Measurements from ENCODE around the gene NEAT1.

The NEAT1 gene

DNA sequence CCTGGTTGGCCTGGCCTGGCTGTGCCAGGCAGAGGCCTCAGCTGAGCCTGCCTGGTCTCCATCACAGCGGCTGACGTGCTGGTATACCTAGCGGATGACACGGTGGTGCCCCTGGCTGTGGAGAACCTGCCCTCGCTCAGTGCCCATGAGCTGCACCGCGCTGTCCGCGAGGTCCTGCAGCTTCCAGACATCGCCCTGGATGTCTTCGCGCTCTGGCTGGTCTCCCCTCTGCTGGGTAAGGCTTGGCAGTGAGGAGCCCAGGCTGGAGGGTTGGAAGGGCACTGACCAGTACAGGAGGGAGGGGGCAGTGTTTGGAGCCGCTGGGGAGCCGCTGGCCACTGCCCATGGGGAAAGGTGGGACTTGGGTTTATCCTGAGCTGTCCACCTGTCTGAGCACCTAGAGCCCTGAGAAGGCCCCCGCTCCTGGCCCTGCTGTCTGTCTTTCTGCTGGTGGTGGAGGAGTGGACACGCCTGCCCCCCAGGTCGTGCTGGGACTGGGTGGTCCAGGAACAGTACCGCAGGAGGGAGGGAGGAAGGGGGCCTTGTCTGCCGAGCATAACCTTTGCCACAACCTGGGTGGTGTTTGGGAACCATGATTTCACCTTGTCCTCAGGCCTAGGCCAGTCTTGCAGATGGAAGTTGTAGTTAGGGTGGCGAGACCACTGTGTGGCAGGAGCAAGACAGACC, 33.2 kb upstream of the NEAT1 start:
- DNase-seq (ENCODE audit: low spot score), result no peak

DNA sequence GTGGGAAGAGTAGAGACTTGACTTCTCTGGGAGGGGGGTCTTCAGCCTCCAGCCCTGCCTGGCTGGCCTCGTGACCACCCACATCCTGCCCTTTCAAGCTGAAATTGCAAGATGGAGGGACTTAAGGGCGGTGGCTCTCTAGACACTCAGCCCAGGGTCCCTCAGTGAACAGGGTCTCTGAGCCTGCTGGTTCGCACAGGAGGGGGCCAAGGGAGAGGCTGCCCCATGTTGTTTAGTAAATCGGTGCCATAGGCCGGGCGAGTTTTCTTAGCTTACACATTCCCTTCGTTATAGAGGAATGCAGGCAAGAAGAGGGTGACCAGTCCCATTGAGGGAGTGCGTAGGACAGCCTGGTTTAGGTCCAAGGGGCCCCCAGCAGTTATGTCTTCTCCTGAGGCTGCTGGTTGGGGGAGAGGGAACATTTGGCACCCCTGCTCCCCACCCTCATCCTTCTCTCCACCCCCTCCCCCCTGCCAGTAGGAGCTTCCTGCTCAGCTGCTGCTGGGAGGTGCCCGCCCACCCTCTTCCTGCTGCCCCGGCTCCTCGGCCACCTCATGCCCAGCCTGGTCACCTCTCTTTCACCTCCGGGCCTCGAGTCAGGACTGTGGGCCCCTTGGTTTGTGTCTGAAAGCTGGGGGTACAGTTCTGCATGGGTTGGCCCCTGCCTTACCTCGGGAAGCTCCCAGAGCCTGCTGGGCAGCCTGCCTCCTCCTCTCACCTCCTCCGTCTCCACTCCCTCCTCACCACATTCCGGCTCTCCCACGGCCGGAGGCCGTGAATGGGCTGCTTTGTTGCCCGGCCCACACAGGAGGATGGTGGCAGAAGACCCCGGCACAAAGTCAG, 32.3 kb upstream of the NEAT1 start:
- no peak for DNase-seq (ENCODE audit: low spot score)

DNA sequence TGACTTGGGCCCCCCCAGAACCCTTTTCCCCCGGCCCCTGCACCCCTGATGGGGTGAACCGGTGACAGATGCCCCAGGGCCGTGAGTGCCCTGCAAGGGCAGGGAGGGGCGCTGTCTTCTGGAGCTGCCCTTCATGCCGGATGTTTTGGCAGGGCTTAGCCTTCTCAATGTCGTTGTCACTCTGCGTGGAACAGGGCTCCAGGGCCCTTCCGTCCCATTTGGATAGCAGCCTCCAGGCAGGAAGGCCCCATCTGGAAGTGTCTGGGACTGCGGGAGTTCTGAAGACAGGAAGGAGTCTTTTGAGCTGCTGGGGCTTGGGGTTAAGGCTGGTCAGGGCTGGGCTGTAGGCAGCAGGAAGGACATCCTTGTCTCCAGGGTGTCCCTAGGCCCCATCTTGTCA, 31.6 kb upstream of the NEAT1 start:
- DNase-seq (ENCODE audit: low spot score), result no peak

DNA sequence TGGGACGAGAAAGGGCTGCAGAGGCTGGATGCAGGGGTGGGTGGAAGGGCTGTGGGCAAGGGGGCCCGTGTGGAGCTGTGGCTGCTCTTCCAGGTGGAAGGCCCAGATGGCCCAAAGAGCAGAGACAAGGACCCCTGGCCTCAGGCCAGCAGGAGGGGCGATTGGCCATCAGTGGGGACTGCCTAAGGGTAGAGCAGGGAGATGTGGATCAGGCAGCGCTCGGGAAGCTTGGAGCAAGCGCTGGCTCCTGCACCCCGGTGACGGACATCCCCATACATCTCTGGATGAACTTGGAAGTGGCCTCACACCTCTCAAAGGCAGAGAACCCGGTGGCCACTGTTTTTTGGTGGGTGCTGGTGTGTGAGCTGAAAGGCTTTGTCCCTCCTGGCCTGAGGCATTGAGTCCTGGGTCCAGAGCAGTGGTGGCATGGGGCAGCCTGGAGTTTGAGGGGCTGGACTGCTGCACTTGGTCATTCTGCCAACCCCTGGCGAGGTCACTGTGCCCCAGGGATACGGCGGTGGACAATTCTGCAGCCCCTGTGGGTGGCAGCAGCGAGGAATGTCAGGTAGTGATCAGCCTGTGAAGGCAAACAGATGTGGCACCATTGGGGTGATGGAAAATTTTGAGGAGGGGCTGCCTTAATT, 30.3 kb upstream of the NEAT1 start:
- no peak for DNase-seq (ENCODE audit: low spot score)

DNA sequence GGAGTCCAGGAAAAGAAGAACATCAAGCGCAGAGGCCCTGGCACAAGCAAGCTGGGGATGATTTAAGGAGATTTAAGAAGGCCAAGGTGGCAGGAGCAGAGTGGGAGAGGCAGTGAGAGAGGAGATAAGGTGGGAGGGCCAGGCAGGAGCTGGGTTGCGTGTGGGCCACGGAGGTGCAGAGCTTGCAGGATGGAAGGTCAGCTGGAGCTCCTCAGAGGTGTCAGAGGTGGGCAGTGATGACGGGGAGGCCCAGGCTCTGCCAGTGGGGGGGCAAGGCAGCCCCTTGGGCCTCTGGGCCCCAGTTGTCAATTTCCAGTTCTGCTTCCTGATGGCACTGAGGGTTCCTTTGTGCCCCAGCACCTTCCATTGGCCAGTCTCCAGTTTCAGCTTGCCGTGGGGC, 29.7 kb upstream of the NEAT1 start:
- DNase-seq (ENCODE audit: low spot score), result no peak

DNA sequence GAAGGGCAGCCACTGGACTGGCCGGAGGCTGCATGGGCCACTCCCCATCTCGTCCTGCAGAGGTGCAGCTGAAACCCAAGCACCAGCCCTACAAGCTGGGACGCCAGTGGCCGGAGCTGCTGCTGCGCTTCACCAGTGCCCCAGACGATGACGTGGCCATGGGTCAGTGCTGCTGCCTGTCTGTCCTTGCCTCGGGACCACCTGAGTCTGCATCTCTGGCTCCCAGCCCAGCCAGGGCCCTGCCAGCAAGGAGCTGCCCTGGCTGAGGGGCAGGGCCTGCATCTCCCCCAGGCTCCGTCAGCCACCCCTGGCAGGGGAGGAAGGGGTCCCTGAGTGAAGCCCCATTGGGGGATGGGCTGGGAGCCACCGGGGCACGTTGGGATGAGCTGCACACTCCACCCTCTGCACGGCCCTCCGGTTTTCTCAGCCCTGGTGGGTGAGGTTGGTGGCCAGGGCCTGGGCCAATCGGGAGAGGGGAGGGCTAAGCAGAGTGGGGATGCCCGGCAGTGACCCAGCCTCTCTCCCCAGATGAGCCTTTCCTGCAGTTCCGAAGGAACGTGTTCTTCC, 29.0 kb upstream of the NEAT1 start:
- DNase-seq (ENCODE audit: low spot score), result no peak

DNA sequence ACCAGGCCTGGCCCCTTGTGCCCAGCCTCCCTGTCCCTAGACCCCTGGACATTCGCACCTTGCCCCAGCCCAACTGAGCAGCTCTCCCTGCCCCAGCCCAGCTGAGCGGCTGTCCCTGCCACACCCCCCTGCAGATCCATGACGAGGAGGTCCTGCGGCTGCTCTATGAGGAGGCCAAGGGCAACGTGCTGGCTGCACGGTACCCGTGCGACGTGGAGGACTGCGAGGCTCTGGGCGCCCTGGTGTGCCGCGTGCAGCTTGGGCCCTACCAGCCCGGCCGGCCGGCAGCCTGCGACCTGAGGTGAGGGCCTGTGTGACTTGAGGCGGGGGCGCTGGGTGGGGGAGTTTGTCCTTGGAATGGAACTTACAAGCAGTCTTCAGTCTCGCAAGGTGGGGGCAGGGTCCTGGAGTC, 28.5 kb upstream of the NEAT1 start:
- no peak for DNase-seq (ENCODE audit: low spot score)

DNA sequence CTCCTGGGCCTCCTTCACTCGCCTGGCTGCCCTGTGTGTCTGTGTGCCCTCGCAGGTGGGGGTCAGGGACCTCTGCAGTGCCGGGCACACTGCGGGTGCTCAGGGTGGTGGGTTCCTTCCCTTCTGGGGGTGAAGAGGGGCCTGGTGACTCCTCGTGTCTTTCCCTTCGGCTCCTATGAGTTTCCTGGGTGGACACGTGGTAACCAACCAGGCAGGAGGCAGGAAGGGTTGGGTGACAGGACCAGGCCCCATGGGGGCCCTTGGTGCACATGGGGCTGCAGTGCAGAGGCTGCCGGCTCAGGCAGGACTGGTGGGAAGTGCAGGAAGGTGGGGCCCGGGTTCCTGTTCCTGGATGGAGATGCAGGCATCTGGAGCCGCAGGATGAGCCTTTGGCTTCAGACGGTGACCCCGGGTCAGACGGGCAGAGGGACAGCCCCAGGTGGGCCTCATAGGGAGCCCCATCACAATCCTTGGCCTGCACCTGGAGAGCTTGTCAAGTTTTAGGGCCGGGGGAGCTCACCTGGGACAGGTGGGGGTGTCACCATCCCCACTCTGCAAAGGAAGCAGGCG, 26.6 kb upstream of the NEAT1 start:
- DNase-seq (ENCODE audit: low spot score), result no peak

DNA sequence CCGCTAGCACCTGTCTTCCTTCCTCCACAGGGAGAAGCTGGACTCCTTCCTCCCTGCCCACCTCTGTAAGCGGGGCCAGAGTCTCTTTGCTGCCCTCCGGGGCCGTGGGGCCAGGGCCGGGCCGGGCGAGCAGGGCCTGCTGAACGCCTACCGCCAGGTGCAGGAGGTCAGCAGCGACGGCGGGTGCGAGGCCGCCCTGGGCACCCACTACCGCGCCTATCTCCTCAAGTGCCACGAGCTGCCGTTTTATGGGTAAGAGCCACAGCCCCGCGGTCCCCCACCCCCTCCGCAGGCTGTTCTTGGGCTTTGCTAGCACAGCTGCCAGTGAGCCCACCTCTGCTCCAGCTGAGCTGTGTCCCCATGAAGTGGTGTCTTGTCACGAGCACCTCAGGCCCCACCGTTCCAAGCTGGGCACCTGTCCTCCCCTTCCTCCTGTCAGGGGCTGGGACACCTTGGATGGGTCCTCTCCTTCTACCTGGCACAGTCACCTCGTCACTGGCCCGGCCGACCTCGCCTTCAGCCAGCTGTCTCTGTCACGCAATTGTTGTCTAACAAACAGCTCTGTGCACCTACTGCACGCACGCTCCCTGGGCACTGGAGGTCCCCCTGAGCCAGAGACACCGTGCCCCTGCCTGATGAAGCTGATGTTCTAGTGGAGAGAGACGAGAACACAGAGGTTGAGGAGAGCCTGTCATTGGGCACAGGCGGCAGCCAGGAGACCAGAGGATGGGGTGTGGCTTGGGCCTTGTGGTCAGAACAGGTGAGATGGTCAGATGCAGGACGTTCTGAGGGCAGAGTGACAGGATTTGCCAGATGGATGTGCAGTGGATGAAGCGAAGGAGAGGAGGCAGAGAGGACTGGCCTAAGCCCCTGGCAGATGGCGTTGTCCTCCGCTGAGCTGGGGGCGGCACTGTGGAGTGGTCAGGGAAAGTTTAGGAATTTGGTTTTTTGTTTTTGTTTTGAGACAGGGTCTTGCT, 25.5 kb upstream of the NEAT1 start:
- DNase-seq (ENCODE audit: low spot score), result no peak

DNA sequence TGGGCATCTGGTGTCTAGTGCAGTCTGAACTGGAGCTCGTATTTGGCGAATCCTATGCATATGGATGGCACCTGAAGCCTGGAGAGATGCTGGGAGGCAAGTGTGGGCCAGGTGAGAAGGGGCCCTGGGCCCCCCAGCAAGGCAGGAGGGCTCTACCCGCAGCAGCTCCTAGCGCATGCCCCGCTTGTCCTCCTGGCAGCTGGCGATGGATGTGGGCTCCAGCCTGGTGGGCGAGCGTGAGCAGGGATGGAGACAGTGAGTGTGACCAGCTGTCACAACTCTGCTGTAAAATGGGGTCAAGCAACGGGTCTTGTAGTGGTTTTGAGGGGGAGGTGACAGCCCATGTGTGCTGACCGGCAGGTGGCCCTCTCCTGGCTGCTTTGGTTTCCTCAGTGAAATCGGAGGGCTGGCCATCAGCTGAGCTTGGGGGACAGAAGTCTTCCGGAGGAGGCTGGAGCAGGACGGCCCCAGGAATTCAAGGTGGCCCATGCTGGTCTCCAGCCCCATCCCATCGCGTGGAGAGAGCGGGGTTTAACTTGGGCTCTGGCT, 24.2 kb upstream of the NEAT1 start:
- no peak for DNase-seq (ENCODE audit: low spot score)

DNA sequence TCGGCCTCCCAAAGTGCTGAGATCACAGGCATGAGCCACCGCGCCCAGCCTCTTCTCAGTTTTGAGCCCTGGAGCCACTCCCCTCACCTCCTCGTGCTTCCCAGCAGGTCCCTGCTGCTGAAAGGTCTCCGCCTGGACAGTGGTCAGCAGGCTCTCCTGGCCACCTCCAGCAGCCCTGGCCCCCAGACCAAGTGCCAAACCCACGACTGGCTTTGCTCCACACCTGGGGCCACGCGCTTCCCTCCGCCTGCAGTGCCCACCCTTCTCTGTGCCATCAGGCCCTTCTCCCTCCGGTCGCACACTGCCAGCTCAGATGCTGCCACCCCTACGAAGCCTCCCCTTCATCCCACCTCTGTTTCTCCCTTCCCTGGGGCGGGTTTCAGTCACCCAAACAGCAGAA, 23.3 kb upstream of the NEAT1 start:
- no peak for DNase-seq (ENCODE audit: low spot score)

DNA sequence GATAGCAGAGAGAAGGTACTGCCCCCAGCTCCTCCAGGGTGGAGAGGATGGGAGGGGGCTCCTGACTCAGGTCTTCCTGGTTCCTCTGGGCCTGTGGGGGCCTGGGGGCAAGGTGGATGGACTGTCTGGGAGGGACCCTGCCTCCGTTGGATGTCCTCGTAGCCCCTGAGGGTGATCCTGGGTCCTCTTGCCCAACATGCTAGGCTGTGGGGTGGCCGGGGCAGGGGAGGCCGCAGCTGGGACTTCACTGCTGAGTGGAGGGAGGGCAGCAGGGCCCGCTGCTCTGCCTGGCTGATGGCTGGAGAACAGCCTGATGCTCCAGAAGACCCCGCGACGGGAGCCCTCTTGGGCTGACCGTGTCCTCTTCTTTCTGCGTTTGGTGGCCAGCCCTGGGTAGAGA, 22.8 kb upstream of the NEAT1 start:
- DNase-seq (ENCODE audit: low spot score), result no peak

DNA sequence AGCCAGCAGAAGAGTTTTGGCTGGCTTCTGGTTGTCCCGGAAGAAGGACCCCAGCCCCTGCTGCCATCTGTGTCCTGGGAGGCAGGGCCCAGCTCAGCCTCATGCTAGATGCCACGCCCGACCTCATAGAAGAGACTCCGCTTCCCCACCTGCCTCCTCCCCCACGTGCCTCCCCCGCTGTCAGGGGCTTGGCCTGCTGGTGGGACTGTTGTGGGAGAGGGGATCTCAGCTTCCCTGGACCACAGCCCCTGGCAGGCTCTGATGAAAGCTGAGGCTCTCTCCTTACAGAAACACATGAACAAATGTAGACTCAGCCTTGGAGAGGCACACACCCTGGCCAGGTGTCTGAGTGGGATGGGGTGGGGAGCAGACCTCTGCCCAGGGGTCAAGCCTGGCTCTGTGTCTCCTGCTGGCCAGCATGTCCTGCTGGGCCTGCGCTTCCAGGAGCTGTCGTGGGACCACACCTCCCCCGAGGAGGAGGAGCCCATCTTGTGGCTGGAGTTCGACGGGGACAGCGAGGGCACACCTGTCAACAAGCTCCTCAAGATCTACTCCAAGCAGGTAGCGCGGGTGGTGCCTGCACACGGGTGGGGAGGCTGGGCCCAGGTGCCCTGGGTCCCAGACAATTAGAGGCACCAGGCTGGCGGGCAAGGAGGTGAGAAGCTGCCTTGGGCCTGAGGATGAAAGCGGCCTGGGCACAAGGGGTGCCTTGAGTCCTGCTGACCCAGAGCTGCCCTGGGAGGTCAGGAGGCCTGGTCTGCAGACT, 22.1 kb upstream of the NEAT1 start:
- DNase-seq (ENCODE audit: low spot score), result no peak

DNA sequence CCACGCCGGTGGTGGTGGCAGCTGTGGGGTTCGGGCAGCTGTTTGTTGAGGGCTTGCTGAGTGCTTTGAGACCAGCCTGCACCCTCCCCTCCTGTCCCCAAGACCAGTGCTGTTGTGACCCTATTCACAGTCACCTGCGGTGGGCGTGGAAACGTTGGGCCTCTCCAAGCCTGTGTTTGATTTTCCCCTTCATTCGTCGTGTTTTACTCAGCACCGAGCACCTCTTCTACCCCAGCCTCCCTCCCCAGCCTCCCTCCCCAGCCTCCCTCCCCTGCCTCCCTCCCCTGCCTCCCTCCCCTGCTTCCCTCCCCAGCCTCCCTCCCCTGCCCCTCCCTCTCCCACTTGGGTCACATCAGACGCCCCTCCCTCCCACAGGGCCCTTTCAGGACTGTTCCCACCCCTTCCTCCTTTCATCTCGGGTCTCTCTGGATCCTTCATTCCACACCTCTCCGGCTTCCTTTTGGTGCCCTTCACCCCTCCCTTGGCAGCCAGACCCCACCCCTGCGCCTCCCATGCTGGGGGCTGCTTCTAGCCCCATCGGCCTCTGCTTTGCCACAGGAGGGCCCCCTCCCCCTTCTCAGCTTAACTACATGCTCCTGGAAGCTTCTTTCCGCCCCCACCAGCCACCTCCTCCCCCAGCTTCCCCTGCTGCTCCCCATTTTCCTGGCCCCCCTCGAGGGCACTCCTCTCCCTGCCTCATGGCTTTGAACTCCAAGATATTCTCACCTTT, 21.4 kb upstream of the NEAT1 start:
- no peak for DNase-seq (ENCODE audit: low spot score)

DNA sequence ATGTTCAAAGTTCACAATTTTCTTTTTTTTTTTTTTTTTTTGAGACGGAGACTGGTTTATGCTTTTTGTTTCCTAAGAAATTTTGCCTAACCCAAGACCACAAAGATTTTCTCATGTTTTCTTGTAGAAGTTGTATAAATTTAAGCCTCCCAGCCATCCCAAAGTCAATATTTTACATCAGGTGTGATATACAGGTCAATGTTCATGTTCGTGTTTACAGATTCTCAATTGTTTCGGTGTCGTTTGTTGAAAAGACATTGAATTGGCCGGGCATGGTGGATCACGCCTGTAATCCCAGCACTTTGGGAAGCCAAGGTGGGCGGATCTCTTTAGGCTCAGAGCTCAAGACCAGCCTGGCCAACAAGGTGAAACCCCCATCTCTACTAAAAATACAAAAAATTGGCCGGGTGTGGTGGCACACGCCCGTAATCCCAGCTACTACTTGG, 20.8 kb upstream of the NEAT1 start:
- DNase-seq (ENCODE audit: low spot score), result no peak

DNA sequence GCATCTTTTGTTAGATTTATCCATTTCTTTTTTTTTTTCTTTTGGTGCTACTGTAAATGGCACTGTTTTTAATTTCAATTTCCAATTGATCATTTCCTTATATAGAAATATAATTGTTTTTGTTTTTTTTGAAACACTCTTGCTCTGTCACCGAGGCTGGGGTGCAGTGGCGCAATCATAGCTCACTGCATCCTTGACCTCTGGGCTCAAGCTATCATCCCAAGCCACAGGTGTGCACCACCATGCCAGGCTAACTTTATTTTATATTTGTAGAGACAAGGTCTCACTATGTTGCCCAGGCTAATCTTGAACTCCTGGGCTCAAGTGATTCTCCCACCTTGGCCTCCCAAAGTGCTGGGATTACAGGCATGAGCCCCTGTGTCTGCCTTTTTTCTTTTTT, 19.8 kb upstream of the NEAT1 start:
- no peak for DNase-seq (ENCODE audit: low spot score)

DNA sequence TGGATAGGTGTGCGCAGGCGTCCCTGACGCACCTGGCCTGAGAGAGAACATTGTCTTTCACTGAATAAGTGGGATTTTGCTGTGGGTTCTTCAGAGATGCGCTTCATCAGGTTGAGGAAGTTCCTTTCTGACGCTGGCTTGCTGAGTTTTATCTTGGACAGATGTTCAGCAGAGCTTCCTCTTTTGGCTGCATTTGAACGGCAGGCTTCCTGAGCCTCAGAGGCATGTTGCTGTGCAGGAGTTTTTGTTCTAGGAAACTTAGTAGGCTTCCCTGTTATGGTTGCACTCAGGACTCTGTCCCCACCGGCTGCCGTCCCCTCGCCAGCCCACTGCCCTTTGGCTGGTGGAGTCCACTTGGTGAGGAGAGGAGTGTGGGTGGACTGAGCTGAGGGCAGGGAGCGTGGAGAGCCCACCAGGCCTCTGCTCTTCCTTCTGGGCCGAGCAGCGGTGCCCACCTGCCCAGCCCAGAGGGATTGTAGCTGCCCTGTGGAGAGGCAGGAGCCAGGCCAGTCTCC, 18.9 kb upstream of the NEAT1 start:
- no peak for DNase-seq (ENCODE audit: low spot score)

DNA sequence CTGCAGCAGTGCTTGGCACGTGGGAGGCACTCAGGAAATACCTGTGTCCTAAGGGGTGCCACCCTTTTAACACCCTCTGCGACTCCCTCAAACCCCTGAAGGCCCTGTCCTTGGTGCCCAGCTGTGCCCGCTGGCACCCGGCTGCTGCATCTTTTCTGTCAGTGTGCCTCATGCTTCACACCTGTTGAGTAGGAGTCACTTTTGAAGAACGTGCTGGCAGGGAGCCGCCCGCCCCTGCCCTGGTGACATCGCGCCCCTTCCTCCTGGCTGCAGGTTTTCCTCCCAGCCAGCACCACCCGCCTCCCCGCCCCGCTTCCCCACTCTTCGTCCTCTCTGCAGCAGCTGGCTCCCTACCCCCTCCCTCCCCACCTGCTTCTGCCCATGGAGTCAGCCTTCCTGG, 18.4 kb upstream of the NEAT1 start:
- DNase-seq (ENCODE audit: low spot score), result no peak

DNA sequence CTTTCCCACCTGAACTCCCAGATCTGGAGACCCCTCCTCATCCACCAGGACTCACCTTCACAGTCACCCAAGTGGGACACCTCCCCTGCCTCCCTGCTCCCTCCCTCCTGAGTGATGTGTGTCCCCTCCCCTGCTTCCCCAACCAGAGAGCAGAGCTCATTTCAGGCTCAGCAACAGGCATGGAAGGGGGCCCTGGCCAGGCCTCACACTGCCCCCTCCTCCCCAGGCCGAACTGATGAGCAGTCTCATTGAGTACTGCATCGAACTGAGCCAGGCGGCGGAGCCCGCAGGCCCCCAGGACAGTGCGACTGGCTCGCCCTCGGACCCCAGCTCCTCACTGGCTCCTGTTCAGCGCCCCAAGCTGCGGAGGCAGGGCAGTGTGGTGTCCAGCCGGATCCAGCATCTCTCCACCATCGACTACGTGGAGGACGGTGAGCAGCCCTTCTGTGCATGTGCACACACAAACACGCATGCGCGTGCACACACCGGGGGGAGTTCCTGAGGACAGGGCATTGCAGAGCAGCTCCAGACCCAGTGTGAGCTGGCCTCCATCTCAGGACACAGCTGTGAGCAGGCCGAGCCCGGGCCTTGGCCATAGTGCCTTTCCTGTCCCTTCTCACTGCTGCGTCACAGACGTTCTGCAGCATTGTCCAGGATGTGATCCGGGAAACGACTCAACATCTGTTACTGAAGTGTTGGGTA, 17.8 kb upstream of the NEAT1 start:
- DNase-seq (ENCODE audit: low spot score), result no peak

All from CD4-positive, alpha-beta T cell treated with Interleukin-6 at 100 ng/mL for 8 hours (primary cell).